Nephron (organoid): Measurements from ENCODE around the gene MAD1L1.

Experiments
- H3K27ac Mint-ChIP-seq, 3 experiments: 2 replicates each; pipeline ENCODE4 v1.8.0; 2020; ENCODE audit warnings: mixed read lengths in 3 of 3, mild to moderate bottlenecking in 2 of 3, moderate library complexity in 1 of 3
- H3K27me3 Mint-ChIP-seq: 2 replicates; pipeline ENCODE4 v1.8.0; 2021; ENCODE audit warnings: low read depth, mild to moderate bottlenecking, moderate library complexity, mixed read lengths
- H3K36me3 Mint-ChIP-seq: 2 replicates; pipeline ENCODE4 v1.8.0; 2020; ENCODE audit warnings: low read depth, mixed read lengths
- H3K4me1 Mint-ChIP-seq: 2 replicates; pipeline ENCODE4 v1.8.0; 2020; ENCODE audit warnings: mixed read lengths
- H3K4me3 Mint-ChIP-seq, 3 experiments: 2 replicates each; pipeline ENCODE4 v1.8.0; 2020; ENCODE audit warnings: mild to moderate bottlenecking in 3 of 3, mixed read lengths in 3 of 3, moderate library complexity in 2 of 3
- H3K9me3 Mint-ChIP-seq: 2 replicates; pipeline ENCODE4 v1.8.0; 2020; ENCODE audit warnings: mixed read lengths
- TF ChIP-seq, protein P1 (sequence below), 3 experiments: fragments of 200-600 bp; sonication (generic); IDR thresholded peaks; one replicate each; pipeline ENCODE4 v1.5.0; 2021; ENCODE audit warnings: antibody characterized with exemption in 3 of 3; ENCODE audit not compliant: unreplicated experiment in 3 of 3

MAD1L1 gene

GRCh38 chr7:2001601-2002442 is 230.9 kb downstream of the MAD1L1 start:
- Mint-ChIP-seq H3K4me3 (no peak overlapping the region), H3K27me3 (peaks cover 5% of the 10 kb centered on the region), H3K27ac (no peak overlapping the region), H3K4me1 (peaks cover 9% of the 10 kb centered on the region), H3K9me3 (no peaks in the 10 kb centered on the region), H3K36me3 (no peaks in the 10 kb centered on the region)
- TF ChIP-seq, protein P1, sequence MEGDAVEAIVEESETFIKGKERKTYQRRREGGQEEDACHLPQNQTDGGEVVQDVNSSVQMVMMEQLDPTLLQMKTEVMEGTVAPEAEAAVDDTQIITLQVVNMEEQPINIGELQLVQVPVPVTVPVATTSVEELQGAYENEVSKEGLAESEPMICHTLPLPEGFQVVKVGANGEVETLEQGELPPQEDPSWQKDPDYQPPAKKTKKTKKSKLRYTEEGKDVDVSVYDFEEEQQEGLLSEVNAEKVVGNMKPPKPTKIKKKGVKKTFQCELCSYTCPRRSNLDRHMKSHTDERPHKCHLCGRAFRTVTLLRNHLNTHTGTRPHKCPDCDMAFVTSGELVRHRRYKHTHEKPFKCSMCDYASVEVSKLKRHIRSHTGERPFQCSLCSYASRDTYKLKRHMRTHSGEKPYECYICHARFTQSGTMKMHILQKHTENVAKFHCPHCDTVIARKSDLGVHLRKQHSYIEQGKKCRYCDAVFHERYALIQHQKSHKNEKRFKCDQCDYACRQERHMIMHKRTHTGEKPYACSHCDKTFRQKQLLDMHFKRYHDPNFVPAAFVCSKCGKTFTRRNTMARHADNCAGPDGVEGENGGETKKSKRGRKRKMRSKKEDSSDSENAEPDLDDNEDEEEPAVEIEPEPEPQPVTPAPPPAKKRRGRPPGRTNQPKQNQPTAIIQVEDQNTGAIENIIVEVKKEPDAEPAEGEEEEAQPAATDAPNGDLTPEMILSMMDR (IDR thresholded peaks at IDR 0.05; ENCODE audit: unreplicated experiment in 3 of 3) = no peak

DNA sequence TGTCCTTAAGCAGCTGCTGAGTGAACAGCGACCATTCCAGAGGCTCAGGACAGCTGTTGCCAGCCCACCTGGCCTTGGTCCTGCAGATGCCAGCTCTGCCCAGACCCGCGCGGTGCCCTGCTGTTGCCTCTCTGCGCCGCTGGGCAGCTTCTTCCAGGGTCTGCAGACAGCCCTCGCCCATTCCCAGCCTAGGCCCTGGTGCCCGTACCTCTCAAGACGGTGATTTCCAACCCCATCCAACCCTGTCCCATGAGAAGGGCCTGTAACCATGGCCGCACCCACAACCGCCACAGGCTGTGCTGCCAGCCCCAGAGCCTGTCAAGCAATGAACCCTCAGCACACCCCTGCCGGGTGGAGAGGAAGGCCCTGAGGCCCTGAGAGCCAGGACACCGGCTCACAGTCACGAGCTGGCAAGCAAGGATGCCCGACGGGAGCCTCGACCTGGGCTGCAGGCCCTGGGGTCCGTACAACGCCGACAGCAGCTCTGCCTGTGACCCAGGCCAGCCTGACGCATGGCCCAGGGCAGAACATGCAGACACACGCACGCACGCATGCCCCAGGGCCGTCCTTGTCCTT is 231.9 kb downstream of the MAD1L1 start:
- no peak overlapping the region for H3K4me3 Mint-ChIP-seq
- no peaks in the 10 kb centered on the region for H3K36me3 Mint-ChIP-seq
- H3K27me3 Mint-ChIP-seq = no peaks in the 10 kb centered on the region
- H3K27ac Mint-ChIP-seq = no peak overlapping the region
- no peaks in the 10 kb centered on the region for H3K9me3 Mint-ChIP-seq
- TF ChIP-seq, protein P1 (IDR thresholded peaks at IDR 0.05; ENCODE audit: unreplicated experiment in 3 of 3) = no peak
- peaks cover under 1% of the 10 kb centered on the region for H3K4me1 Mint-ChIP-seq

DNA sequence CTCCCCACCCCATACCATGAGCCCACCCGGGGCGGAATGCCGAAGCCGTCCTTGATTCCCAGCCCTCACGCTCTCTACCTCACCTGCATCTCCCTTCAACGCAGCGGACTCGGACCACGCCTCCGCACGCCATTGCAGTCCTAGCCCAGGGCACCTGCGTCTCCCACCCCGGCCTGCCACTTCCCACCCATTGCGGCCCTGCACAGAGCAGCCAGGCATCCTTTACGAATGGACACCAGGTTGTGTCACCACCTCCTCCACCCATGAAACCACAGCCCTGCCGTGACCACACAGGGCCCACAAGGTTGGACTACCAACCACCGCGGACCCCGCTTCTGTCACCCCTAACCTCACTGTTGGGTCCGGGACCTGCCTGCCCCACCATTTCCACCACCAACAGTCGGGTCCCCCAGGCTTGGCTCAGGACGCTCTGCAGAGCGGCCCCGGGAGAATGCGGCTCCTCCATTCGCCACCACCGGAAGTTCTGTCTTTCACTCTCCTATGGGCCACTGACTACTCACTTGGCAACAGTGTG is 232.5 kb downstream of the MAD1L1 start:
- H3K9me3 Mint-ChIP-seq = no peaks in the 10 kb centered on the region
- H3K4me1 Mint-ChIP-seq = no peaks in the 10 kb centered on the region
- H3K27ac Mint-ChIP-seq = no peak overlapping the region
- H3K36me3 Mint-ChIP-seq = no peaks in the 10 kb centered on the region
- no peak overlapping the region for H3K4me3 Mint-ChIP-seq
- no peaks in the 10 kb centered on the region for H3K27me3 Mint-ChIP-seq
- TF ChIP-seq, protein P1 (IDR thresholded peaks at IDR 0.05; ENCODE audit: unreplicated experiment in 3 of 3) = no peak

- TF ChIP-seq, protein P1 (IDR thresholded peaks at IDR 0.05; ENCODE audit: unreplicated experiment in 3 of 3) = no peak
These were observed 233.3 kb downstream of the MAD1L1 start for GRCh38 chr7:1999278-1999984.

DNA sequence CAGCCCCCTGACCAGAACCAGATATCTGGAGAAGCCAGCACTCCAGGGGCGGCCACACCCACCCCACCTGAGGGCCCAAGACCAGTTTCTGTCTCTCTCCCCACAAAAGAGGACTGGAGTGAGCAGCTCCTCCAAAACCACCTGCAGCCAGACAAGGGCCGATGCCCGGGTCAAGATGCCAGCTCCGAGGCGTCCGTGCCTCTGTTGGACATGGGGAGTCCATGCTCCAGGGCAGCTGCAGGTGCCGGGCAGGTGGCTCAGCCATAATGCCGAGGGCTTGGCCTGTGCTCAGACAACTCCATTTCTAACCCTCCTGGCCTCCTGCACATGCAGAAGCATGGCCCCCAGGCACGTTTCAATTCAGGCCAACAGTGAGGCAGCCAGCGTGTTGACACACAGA is 234.6 kb downstream of the MAD1L1 start:
- Mint-ChIP-seq H3K4me3 (no peak overlapping the region), H3K36me3 (no peaks in the 10 kb centered on the region), H3K27me3 (no peaks in the 10 kb centered on the region), H3K27ac (no peak overlapping the region), H3K4me1 (peaks cover 5% of the 10 kb centered on the region), H3K9me3 (no peaks in the 10 kb centered on the region)
- TF ChIP-seq, protein P1 (IDR thresholded peaks at IDR 0.05; ENCODE audit: unreplicated experiment in 3 of 3) = no peak

More at GRCh38 chr7:1999278-1999984, 233.3 kb downstream of the MAD1L1 start:
- H3K36me3 Mint-ChIP-seq = no peaks in the 10 kb centered on the region
- H3K4me3 Mint-ChIP-seq = no peak overlapping the region
- H3K27me3 Mint-ChIP-seq = no peaks in the 10 kb centered on the region
- no peak overlapping the region for H3K27ac Mint-ChIP-seq
- no peaks in the 10 kb centered on the region for H3K4me1 Mint-ChIP-seq
- H3K9me3 Mint-ChIP-seq = no peaks in the 10 kb centered on the region
